Lower lobe of right lung (tissue), 2 donors: ENCODE data around the gene TNFSF11. TPM values are rescaled to one million over a fixed set of nuclear protein-coding genes. Genes with fewer than 3 reads are reported as not detected.

ENCODE experiments used
- ATAC-seq, 2 donors: fragments of 200-7000 bp; cut with Tn5 transposase; one replicate each; pipeline ENCODE4 v1.9.1; 2020 to 2022; ENCODE audit warnings: mild to moderate bottlenecking in 2 of 2, moderate library complexity in 2 of 2
- DNase-seq: peaks from one replicate; pipeline ENCODE4 v3.0.0-alpha.2; 2020
- H3K27ac ChIP-seq: fragments of 200-600 bp; one replicate; pipeline ENCODE4 v1.8.0; 2022
- H3K27me3 ChIP-seq: fragments of 200-600 bp; one replicate; pipeline ENCODE4 v1.8.0; 2022; ENCODE audit warnings: low read depth
- H3K36me3 ChIP-seq: fragments of 200-600 bp; one replicate; pipeline ENCODE4 v1.8.0; 2022; ENCODE audit warnings: mild to moderate bottlenecking
- H3K4me1 ChIP-seq: fragments of 200-600 bp; one replicate; pipeline ENCODE4 v1.8.0; 2022
- H3K4me3 ChIP-seq: fragments of 200-600 bp; one replicate; pipeline ENCODE4 v1.8.0; 2022; ENCODE audit warnings: mild to moderate bottlenecking
- H3K9me3 ChIP-seq: fragments of 200-600 bp; one replicate; pipeline ENCODE4 v1.8.0; 2022
- intact Hi-C: fragments of 100-400 bp; cut with DNase I; formaldehyde crosslinking; loops from one replicate; pipeline ENCODE4 v1.11.0; 2022
- total RNA-seq: library from RNA; stranded (reverse); fragmentation: NEBNext Ultra II Directional; extraction: Animal tissue kit (Norgen Biotek cat#: 25700); gene quantifications from one replicate; pipeline ENCODE4 v1.2.1, GENCODE V29; 2021
- TF ChIP-seq, protein P1 (sequence below): fragments of 200-600 bp; IDR thresholded peaks from one replicate; pipeline ENCODE4 v1.8.0; 2022; ENCODE audit warnings: antibody characterized with exemption, mild to moderate bottlenecking
- donor health status: DM: no; HTN: yes; CAD: no; lungs with severe emphysema.

The TNFSF11 gene
- total RNA-seq, 1 donor from 2014 or later, result not detected

DNA sequence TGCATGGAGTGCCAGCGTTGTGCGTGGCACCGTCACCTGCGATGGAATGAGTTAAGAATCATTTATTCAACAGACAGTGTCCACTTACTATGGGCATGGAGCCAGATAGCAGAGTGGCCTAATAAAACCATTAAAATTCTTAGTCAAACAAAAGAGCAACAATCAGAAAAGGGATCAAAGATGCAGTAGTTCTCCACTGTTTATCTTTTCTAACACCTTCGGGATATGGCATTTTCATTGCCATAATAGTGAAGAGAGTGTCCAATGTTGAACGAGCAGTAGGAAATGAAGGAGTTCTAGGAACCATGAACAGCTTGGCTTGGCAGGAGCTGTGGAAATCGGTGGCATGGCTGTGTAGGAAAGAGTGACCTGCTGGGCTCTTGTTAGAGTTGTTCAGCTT, 2.0 kb downstream of the TNFSF11 start:
- no peak for ATAC-seq
- Histone ChIP-seq H3K27me3 (peaks cover 56% of the 10 kb centered on the region), H3K4me3 (no peak overlapping the region), H3K27ac (no peak overlapping the region), H3K36me3 (no peaks in the 10 kb centered on the region), H3K4me1 (peaks cover 16% of the 10 kb centered on the region), H3K9me3 (no peaks in the 10 kb centered on the region)
- TF ChIP-seq, protein P1, sequence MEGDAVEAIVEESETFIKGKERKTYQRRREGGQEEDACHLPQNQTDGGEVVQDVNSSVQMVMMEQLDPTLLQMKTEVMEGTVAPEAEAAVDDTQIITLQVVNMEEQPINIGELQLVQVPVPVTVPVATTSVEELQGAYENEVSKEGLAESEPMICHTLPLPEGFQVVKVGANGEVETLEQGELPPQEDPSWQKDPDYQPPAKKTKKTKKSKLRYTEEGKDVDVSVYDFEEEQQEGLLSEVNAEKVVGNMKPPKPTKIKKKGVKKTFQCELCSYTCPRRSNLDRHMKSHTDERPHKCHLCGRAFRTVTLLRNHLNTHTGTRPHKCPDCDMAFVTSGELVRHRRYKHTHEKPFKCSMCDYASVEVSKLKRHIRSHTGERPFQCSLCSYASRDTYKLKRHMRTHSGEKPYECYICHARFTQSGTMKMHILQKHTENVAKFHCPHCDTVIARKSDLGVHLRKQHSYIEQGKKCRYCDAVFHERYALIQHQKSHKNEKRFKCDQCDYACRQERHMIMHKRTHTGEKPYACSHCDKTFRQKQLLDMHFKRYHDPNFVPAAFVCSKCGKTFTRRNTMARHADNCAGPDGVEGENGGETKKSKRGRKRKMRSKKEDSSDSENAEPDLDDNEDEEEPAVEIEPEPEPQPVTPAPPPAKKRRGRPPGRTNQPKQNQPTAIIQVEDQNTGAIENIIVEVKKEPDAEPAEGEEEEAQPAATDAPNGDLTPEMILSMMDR, result no peak
- DNase-seq, result no peak
- intact Hi-C loops, result no loop called here

DNA sequence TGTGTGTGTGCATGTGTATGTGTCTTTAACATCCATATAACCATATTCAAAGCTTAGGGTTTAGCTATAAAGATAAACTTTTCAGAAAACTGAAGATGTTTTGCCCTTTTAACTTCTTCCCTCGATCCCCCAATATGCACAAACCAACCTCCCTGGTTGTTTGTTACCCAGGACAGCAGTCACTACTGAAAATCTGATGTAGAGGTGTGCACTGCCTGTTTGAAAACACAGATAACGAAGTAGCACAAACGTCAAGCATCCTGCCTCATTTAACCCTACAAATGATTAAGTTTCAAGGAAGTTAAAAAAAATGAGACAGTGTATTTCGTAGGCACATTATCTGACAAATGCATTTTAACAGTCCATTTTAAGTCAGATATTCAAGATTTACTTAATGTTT, 3.6 kb downstream of the TNFSF11 start:
- intact Hi-C loops, result no loop called here
- ATAC-seq, result no peak
- TF ChIP-seq, protein P1, result no peak

DNA sequence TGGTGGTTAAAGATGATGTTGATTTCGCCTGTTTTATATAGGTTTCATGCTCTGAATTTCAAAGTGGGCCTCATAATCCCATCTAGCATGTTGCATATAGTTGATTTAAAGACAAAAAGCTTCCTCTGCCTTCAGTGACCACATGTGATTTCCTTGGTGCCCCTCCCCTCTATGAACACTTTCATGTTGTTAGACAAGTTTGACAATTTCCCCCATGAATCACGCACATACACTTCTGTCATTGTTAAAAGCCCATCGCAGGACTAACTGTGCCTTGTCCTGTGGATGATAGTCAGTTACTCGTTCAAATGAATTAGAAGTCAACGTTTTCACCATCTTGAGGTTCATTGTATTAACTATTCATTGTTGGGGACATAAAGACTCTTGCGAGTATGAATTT, 6.7 kb downstream of the TNFSF11 start:
- ATAC-seq (no peak), DNase-seq (no peak)
- TF ChIP-seq, protein P1, result no peak
- H3K4me1 ChIP-seq, result no peaks in the 10 kb centered on the region
- intact Hi-C loops, result no loop called here
- H3K36me3 ChIP-seq, result no peaks in the 10 kb centered on the region
- H3K4me3 ChIP-seq, result no peak overlapping the region
- H3K27ac ChIP-seq, result no peak overlapping the region
- no peaks in the 10 kb centered on the region for H3K9me3 ChIP-seq
- H3K27me3 ChIP-seq, result peaks cover 32% of the 10 kb centered on the region

More for the DNA sequence above, 3.6 kb downstream of the TNFSF11 start:
- peaks cover 56% of the 10 kb centered on the region for H3K27me3 ChIP-seq
- no peak for DNase-seq
- no peaks in the 10 kb centered on the region for H3K36me3 ChIP-seq
- no peaks in the 10 kb centered on the region for H3K9me3 ChIP-seq
- H3K4me1 ChIP-seq, result peaks cover 16% of the 10 kb centered on the region
- H3K4me3 ChIP-seq, result no peak overlapping the region
- H3K27ac ChIP-seq, result no peak overlapping the region

DNA sequence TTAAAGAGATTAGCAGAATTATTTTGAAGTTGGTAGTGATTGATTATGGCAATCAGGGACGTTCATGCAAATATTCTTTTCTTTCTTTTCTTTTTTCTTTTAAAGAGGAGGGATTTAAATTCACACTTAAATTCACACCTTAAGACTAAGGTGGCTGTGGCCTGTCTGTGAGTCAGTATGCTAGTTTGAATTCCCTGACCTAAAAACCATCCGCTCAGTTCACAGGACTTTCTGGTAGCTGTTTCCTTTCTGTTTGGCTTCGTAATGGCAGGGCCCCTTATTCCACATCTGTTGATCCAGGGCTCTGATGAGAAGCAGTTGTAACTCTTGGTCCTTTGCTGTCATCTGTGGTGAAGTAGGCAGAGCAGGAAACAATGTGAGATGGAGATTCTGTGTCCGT, 7.5 kb downstream of the TNFSF11 start:
- Histone ChIP-seq H3K27me3 (peaks cover 24% of the 10 kb centered on the region), H3K27ac (no peak overlapping the region), H3K36me3 (no peaks in the 10 kb centered on the region), H3K9me3 (no peaks in the 10 kb centered on the region), H3K4me3 (no peak overlapping the region), H3K4me1 (no peaks in the 10 kb centered on the region)
- TF ChIP-seq, protein P1, result no peak
- ATAC-seq (no peak), DNase-seq (no peak)
- intact Hi-C loops, result no loop called here

DNA sequence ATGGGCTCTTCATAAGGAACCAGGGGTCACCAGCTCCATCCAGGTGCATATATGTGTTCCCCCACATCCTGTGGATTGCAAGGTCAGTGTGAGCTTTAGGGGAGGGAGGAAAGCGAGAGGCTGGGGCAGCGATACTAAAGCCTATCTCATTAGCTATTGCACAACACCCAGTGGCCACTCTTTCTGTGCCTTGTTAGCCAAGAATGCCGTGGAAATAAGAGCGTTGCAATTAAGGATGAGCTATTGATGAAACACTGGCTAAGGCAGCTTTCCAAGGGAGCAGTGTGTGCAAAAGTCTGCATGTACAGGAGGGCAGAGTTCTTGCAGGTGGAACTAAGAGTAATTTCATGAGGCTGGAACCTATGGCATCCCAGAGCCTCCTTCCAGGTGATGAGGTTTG, 17.6 kb downstream of the TNFSF11 start:
- TF ChIP-seq, protein P1, result no peak
- Histone ChIP-seq H3K4me1 (no peaks in the 10 kb centered on the region), H3K9me3 (no peaks in the 10 kb centered on the region), H3K4me3 (no peak overlapping the region), H3K27ac (no peak overlapping the region), H3K36me3 (no peaks in the 10 kb centered on the region), H3K27me3 (no peaks in the 10 kb centered on the region)
- ATAC-seq (no peak), DNase-seq (no peak)
- intact Hi-C loops, result no loop called here
